HG03520 (cell line): ENCODE measurements around the gene SNCAIP.

ENCODE experiments used
- ATAC-seq: cut with Tn5 transposase; IDR thresholded peaks from one replicate; pipeline ENCODE4 v1.9.1; 2021; ENCODE audit warnings: mild to moderate bottlenecking, moderate library complexity; ENCODE audit not compliant: unreplicated experiment

Gene SNCAIP

DNA sequence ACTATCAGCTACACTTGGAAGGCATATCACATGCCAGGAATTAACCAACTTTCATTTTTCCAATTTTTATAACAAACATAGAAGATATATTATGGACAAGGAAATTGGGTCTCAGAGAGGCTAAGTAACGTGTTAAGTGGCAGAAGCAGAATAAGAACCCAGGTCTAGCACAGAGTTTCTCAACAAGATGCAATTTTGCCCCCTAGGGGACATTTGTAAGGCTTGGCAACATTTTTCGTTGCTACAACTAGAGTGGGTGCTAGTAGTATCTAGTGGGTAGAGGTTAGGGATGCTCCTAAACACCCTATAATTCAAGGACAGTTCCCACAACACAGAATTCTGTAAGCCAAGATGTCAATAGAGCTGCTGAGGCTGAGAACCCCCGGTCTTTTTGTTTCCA lies 180.6 kb downstream of the SNCAIP start:
- no peak for ATAC-seq

DNA sequence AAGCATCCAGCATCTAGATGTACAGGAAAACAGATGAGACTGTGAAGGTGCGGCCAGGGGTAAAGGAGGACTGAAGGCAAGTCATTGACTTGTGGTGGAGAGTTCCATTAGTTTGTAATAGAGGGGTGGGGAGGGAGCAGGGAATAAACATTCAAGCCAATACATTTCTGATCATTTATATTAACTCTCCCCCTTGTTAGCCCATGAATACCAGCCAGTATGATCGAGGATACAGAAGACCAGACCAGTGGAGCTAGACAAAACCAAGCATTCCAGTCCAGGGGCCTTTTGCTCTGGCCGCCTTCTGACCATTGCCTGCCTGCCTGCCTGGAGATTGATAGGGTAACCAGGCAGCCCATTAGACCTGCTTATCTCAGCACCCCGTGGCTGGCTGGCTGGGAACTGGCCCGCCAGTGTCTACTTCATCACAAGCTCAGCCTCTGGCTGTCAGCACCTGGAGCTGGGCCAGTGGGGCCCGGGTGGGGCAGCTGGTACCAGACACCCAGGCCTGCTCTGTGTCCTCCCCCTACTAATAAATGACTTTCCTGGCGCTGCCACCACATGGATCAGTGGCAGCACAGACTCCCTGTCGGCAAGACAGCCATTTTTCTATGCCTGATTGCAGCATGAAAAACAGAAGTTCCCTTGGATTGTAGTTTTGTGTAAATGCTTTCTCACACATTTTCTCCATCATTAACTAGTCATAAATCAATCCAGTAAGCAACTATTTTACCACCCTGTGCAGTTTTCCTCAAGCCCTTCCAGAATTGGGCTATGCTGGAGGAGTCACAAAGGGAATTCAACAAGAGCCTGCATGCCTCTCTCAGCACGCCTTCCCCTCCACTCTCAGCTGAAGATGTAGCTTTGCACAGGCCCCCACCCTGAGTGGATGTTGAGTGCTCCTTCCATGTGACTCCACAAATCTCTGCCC lies 181.3 kb downstream of the SNCAIP start:
- no peak for ATAC-seq

DNA sequence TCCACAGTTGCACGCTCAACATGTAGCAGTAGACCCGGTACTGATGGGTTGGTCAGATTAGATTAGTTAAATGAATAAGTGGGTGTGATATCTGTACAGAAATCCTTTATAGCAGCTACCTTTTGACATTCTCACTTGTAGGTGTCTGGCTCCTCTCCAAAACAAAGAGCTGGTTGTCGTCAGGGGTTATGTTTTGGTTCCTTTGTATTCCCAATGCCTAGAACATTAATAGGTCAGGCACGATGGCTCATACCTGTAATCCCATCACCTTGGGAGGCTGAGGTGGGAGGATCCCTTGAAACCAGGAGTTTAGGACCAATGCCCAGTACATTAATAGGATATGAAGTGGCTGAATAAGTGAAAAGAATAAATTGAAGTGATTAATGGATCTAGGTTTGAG lies 182.1 kb downstream of the SNCAIP start:
- no peak for ATAC-seq

DNA sequence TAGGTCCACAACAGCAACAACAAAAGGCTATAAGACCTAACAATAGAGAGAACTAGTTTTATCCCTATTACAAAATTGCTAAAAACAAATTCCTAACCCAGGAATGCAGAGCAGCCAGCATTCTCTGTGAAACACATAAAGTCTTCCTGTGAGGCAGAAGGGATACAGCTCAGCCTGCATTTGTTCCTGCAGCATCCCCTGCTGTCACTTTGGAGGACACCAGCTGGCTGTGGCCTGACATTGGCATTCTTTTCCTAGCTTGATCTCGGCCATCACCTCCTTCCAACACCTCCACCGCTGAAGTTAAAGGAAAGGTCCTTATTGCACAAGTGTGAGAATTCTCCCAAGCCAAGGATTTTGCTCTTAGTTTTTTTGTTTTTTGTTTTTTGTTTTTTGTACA lies 186.1 kb downstream of the SNCAIP start:
- no peak for ATAC-seq

DNA sequence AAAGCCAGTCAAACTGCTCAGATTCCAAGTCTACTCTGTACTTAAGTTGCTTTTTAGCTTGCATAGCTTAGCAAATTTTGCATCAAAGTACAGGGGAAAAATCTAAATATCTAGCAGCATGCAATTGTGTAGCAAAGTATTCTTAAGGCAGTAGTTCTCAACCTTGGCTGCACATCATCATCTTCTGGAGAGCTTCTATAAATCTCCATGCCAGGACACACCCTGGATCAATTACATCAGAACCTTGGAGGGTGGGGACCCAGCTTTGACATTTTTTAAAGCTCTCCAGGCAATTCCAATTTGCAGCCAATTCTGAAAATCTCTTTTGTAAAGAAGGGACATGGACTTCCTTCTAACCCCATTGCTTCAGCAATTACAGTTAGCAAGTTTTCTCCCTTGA lies 187.5 kb downstream of the SNCAIP start:
- ATAC-seq = no peak

DNA sequence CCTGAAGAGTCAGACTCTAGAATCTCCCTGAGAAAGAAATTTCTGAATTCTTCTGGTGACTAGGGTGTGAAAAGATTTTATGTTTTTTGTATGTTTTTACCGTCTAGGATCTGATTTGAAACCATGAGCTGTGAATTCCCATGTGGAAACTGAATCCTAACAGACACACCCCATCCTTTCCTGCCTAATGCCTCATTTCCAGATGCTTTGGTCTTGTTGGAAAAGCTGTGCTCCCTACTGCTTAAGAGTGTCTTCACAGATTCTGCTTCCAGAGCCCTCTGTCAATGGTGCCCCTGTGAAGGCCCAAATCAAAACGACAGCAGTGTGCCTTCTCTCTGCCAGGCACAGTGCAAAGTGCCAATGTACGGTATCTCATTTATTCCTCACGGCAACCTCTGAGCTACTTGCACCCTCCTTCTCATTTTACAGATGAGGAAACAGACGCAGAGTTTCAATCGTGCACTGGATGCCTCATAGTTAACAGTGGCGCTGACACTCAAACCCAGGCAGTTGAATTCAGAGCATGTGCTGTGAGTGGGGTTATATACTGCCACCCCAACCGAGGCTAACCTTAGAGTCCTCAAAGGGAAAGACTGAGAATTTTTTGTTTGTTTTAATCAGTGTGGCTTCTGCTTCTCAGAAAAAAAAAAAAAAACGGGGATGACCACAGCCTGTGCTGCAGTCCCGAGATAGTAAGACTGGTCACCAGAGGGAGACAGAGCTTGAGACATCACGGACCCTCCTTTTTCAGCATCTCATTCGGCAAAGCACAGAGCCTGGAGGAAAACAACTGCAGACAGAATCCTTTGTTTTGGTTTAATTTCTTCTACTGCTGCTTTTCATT lies 188.4 kb downstream of the SNCAIP start:
- ATAC-seq = no peak

DNA sequence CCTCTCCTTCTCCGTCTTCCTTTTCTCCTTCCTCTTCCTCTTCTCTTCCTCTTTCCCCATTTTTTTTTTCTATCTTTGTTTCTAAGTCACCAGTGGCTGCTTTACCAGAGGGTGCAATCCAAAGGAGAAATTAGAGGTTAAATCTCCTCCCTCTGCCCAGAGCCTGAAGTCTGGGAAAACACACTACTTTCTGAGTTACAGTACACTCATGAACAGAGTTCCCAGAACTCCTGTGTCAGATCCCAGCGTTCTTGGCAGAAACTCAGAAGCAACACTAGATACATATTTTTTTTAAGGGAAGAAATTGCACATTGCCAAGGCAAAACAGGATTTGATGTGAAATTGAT lies 189.0 kb downstream of the SNCAIP start:
- no peak for ATAC-seq

DNA sequence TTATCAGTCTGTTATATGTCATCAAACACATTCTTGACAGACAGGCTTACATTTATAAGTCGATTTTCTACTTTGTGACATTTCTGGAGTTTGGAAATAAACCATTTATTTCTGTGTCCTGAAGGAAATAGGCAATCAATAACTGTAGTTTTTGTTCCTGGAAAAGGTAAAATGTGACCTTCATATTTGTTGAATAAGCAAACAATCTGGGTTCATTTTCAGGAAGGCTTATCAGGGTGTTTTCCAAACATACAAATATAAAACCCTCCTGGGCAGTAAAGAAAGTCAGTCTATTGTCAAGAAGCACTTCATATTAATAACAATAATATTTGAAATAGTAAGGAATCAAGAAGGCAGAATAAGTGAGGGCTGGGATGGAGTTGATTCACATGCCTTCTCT lies 195.0 kb downstream of the SNCAIP start:
- no peak for ATAC-seq

DNA sequence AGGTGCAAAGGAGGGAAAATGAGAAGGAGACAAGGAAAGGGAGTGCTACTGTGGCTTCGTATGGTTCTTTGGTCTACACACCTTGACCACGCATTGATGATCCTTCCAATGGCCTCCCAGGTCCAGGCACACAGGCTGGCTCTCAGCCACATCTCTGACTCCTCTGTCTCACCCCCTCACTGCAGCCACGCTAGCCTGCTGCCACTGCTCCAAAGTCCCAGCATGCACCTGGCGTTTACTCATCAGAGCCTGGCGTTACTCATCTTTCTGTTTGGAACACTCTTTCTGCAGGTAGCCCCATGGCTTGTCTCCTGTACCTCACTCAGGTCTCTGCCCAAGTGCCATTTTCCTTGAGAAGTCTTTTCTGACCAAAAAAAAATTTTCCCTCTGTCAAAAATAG lies 195.5 kb downstream of the SNCAIP start:
- ATAC-seq = no peak

DNA sequence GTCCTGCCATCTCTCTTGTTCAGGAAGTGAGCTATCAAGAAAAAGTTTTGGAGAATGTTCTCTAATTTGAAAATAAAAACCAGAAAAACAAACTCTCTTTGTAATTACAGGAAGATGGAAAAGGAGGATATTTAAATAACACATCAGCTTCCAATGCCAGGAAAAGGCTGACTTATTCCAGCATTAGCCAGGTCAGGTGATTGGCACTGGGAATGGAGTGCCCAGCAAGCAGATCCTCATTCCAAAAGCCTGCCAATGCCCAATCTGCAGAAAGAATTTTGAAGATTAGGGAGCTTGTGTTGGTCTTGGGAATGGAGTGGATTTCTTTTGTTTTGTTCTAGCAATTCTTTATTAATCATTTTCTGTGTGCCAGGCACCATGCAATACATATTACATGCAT lies 196.6 kb downstream of the SNCAIP start:
- no peak for ATAC-seq
